ENCODE data around the gene PADI1.

DNA sequence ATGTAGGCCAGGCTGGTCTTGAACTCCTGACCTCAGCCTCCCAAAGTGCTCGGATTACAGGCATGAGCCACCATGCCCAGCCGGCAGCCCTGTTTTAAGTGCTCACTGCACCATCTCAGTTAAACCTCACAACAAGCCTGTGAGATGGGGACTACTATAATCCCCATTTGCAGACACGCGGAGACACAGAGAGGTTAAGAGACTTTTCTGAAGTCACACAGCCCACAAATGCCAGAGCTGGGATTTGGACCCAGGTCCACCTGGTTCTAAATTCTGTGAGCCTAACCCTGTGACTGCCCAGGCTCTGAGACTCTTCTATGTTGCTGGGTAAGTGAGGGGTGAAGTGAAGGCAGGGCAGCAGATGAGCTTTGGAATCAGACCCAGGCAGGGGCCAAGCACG is 6.4 kb downstream of the PADI1 start:
- TF ChIP-seq, protein P1, sequence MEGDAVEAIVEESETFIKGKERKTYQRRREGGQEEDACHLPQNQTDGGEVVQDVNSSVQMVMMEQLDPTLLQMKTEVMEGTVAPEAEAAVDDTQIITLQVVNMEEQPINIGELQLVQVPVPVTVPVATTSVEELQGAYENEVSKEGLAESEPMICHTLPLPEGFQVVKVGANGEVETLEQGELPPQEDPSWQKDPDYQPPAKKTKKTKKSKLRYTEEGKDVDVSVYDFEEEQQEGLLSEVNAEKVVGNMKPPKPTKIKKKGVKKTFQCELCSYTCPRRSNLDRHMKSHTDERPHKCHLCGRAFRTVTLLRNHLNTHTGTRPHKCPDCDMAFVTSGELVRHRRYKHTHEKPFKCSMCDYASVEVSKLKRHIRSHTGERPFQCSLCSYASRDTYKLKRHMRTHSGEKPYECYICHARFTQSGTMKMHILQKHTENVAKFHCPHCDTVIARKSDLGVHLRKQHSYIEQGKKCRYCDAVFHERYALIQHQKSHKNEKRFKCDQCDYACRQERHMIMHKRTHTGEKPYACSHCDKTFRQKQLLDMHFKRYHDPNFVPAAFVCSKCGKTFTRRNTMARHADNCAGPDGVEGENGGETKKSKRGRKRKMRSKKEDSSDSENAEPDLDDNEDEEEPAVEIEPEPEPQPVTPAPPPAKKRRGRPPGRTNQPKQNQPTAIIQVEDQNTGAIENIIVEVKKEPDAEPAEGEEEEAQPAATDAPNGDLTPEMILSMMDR (IDR thresholded peaks at IDR 0.05), result no peak
- TF ChIP-seq POLR2A (IDR thresholded peaks at IDR 0.05), result no peak
